ENCODE measurements around the gene RPS6KB1.

DNA sequence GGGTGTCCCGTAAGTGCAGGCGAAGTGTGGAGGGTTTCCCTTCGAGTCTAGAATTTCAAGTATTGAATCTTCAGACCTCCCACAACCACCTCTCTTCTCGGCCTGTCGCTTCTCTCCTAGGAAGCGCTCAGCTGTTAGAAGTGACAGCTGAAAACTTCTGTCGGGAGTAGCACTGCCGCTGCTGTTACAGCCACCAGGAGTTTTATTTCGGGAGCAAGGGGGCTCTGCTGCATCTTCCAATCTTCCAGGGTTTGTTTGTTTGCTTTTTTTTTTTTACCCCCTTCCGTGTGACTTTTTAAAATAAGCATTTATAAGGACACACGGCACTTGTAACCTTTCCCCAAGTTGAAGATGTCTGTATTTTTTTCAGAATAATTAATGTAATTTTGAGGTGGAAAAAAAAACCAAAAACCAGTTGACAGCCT, 767 bp downstream of the RPS6KB1 start:
- no peak for TF ChIP-seq ETV6 (conservative IDR thresholded peaks at IDR 0.05 in 1 of 2, IDR thresholded peaks at IDR 0.05 in 1 of 2; ENCODE audit: borderline replicate concordance in 1 of 2, low read depth in 1 of 2)
- TF ChIP-seq, protein P1, sequence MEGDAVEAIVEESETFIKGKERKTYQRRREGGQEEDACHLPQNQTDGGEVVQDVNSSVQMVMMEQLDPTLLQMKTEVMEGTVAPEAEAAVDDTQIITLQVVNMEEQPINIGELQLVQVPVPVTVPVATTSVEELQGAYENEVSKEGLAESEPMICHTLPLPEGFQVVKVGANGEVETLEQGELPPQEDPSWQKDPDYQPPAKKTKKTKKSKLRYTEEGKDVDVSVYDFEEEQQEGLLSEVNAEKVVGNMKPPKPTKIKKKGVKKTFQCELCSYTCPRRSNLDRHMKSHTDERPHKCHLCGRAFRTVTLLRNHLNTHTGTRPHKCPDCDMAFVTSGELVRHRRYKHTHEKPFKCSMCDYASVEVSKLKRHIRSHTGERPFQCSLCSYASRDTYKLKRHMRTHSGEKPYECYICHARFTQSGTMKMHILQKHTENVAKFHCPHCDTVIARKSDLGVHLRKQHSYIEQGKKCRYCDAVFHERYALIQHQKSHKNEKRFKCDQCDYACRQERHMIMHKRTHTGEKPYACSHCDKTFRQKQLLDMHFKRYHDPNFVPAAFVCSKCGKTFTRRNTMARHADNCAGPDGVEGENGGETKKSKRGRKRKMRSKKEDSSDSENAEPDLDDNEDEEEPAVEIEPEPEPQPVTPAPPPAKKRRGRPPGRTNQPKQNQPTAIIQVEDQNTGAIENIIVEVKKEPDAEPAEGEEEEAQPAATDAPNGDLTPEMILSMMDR (IDR thresholded peaks at IDR 0.05 in 2 of 3, conservative IDR thresholded peaks at IDR 0.05 in 1 of 3; ENCODE audit: control insufficient read depth in 2 of 3, extremely low read depth in 1 of 3, insufficient read depth in 1 of 3, low read depth in 3 of 3, low read length in 3 of 3), result no peak
- no peak for TF ChIP-seq HDAC2 (IDR thresholded peaks at IDR 0.05)
- no peak for TF ChIP-seq EZH2 (IDR thresholded peaks at IDR 0.05; ENCODE audit: borderline replicate concordance, control insufficient read depth, low read depth, low read length)
- no peak for TF ChIP-seq POLR2AphosphoS5 (IDR thresholded peaks at IDR 0.05; ENCODE audit: low read length)
- TF ChIP-seq, protein P2, sequence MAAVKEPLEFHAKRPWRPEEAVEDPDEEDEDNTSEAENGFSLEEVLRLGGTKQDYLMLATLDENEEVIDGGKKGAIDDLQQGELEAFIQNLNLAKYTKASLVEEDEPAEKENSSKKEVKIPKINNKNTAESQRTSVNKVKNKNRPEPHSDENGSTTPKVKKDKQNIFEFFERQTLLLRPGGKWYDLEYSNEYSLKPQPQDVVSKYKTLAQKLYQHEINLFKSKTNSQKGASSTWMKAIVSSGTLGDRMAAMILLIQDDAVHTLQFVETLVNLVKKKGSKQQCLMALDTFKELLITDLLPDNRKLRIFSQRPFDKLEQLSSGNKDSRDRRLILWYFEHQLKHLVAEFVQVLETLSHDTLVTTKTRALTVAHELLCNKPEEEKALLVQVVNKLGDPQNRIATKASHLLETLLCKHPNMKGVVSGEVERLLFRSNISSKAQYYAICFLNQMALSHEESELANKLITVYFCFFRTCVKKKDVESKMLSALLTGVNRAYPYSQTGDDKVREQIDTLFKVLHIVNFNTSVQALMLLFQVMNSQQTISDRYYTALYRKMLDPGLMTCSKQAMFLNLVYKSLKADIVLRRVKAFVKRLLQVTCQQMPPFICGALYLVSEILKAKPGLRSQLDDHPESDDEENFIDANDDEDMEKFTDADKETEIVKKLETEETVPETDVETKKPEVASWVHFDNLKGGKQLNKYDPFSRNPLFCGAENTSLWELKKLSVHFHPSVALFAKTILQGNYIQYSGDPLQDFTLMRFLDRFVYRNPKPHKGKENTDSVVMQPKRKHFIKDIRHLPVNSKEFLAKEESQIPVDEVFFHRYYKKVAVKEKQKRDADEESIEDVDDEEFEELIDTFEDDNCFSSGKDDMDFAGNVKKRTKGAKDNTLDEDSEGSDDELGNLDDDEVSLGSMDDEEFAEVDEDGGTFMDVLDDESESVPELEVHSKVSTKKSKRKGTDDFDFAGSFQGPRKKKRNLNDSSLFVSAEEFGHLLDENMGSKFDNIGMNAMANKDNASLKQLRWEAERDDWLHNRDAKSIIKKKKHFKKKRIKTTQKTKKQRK (IDR thresholded peaks at IDR 0.05; ENCODE audit: low read depth, low read length), result no peak

Measured in GM12878 (cell line).